Fibroblast of skin of right biceps (primary cell): Measurements from ENCODE around the gene KAT8.

Experiments used
- DNase-seq: peaks from one replicate; pipeline ENCODE4 v3.0.0-alpha.2; 2013

The KAT8 gene

DNA sequence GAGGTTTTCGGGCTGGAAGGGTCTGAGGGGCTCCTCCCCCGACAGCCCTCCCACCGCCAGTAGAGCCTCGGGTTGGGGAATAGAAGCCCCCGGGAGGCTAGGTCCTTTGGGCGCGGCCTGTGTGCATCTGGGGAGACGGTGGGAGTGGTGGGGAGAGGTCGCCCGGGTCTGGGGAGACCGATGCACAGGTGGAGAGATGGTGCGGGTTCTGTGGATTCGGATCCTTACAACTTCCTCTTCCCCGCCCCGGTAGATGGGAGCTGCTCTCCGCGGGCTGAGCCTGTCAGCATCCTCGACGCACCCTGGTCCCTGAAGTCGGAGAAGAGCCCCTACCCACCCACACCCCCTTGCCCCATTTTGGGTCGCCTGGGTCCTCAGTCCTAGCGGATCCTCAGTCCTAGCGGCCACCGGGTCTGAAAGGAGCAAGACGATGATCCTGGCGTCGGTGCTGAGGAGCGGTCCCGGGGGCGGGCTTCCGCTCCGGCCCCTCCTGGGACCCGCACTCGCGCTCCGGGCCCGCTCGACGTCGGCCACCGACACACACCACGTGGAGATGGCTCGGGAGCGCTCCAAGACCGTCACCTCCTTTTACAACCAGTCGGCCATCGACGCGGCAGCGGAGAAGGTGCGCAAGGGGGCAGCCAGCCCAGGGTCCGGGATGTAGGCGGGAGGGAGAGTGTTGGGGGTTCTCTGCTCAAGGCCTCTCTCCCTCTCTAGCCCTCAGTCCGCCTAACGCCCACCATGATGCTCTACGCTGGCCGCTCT is 8.5 kb upstream of the KAT8 start:
- DNase-seq = no peak

DNA sequence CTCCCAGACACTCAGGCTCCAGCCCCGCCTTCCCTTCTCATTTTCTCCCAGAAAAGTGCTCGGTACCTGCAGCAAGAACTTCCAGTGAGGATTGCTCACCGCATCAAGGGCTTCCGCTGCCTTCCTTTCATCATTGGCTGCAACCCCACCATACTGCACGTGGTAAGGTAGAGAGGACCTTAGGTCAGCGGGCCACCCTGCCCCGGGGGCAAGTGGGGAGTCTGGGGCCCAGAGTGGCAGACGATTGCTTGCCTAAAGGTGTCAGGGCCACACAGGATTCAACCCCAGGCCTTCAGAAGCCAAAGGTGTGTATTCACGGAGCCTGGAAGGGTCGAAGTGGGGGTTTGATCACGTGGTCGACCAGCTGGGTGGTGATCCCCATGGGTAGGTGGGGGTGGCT is 7.8 kb upstream of the KAT8 start:
- no peak for DNase-seq

DNA sequence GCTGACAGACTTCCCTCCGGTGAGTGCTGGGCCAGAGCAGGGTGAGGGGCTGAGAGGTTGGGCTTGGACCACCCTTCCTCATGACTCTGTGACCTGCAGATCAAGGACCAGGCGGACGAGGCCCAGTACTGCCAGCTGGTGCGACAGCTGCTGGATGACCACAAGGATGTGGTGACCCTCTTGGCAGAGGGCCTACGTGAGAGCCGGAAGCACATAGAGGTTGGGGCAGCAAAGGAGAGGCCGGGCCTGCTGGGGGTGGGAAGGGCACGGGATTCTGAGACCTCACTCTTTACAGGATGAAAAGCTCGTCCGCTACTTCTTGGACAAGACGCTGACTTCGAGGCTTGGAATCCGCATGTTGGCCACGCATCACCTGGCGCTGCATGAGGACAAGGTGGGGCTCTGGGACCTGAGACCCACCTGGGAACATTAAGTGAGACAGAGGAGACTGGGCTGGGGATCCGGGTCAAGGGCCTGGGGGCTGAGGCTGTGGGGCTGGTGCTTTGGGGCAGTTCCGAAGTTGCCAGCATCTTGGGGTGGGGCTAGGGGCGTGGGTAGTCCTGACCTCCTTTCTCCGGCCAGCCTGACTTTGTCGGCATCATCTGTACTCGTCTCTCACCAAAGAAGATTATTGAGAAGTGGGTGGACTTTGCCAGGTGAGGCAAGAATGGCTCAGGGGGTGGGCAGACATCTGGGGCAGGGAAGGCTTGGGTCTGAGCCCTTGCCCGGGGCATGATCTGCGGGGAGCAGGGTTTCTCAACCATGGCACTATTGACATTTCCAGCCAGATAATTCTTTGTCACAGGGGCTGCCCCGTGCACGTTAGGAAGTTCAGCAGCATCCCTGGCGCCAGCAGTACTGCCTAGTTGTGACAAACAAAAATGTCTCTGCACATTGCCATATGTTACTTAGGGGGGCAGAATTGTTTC is 7.1 kb upstream of the KAT8 start:
- DNase-seq = no peak

DNA sequence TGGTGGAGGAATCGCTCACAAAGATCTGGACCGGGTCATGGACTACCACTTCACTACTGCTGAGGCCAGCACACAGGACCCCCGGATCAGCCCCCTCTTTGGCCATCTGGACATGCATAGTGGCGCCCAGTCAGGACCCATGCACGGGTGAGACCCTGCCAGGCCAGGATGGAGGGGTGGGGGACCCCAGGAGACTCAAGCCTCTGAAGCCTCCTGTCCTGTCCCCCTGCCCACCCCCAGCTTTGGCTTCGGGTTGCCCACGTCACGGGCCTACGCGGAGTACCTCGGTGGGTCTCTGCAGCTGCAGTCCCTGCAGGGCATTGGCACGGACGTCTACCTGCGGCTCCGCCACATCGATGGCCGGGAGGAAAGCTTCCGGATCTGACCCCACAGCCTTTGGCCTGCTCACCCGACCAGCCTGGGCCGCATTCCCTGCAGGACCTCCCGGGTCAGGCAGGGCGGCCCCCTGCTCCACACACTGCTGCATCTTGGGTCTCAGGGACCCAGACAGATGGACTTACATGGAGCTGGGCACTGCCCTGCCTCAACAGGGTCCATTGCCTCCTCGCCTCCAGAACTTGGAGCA is 5.5 kb upstream of the KAT8 start:
- no peak for DNase-seq

DNA sequence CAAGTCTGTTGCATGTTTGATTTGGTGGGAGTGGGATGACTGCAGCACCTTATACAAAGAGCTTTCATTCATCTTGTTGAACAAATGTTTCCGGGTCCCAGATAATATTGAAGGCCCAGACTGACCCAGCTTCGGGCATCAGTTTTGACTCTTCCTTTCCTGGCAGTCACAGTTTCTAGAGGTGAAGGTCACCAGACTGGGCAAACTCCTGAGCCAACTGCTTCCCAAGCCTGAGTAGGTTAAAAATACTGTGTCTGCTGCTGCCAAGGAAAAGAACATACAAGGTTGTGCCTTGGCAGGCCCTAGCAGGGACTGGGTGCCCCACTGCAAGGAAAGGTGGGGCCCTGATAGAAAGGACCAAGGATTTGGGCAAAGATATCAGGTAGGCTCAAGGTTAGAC is 4.8 kb upstream of the KAT8 start:
- no peak for DNase-seq

- no peak for DNase-seq
Observed at GRCh38 chr16:31113121-31114120, 4.0 kb upstream of the KAT8 start.

DNA sequence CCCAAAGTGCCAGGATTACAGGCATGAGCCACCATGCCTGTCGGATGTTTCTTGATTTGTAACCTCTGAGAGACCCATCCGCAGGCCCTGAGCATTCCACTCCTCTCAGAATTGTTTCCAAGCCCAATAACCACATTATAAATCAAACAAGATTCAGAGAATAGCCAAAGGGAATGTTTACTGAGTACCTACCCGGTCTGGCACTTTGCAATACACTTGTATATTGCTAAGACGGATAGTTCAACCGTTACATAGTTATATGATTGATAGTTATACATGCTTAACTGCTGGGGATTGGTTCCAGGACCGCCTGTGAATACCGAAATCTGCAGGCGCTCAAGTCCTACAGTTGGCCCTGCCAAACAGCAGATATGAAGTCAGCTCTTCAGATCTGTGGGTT is 3.0 kb upstream of the KAT8 start:
- no peak for DNase-seq

DNA sequence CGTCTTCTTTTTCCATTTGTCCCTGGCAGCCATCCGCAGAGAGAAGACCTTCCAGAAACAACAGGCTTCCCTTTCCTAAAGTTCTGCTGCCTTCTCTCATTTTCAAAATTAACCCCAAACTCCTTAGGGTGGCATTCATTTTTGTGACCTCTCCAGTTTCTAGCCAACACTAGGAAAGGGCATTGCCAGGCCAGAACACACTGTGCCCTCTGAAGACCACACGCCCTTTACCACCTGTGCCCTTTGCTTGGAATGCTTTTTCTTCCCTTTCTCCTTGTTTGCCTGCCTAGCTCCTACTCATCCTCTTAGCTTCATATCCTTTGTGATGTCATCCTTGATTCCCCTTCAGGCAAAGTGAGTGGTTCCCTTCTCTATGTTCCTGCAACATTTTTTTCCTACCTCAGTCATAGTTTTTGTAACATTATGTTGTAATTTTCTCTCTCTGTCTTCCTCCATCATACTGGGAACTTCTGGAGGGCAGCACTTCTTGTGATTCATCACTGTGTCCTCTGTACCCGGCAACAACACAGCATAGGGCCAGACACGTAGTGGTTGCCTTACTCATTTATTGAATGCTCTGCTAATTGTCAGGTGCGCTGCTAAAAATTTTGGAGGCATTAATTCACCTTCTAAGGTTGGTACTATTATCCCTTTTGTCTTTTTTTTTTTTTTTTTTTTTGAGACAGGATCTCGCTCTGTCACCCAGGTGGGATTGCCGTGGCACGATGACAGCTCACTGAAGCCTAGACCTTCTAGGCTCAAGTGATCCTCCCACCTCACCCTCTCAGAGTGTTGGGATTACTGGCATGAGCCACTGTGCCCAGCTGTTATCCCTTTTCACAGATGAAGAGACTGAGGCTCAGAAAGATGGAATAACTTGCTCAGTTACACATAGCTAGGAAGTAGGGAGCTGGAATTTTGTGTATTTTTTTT is 1.0 kb downstream of the KAT8 start:
- DNase-seq = peak; percentile 47

DNA sequence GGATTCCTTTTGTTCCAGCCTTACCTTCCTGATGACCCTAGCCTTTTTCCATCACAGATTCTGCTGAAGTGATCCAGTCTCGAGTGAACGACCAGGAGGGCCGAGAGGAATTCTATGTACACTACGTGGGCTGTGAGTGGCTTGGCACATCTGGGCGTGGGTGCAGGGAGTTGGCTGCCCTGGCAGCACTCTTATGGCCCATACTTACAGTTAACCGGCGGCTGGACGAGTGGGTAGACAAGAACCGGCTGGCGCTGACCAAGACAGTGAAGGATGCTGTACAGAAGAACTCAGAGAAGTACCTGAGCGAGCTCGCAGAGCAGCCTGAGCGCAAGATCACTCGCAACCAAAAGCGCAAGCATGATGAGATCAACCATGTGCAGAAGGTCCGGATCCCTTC is 2.7 kb downstream of the KAT8 start:
- no peak for DNase-seq

DNA sequence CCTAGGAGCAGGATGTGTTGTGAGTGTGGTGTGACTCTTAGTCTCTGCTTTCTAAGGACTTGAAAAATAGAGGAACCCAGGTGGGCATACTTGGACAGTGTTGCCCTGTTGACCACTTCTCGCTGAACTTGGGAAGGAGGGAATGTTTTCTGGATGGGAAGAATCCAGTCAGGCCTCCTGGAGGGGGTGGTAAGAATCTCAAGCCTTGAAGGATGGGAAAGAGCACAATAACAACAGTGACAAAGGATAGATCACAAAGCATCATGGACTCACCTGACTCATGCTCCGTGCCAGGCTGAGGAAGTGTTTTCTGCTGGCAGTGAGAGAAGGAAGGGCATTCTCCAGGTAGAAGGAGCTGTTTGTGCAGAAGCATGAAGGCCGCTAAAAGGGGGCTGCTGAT is 8.4 kb downstream of the KAT8 start:
- DNase-seq = no peak

- no peak for DNase-seq
Observed at GRCh38 chr16:31127182-31127581, 9.7 kb downstream of the KAT8 start.

DNA sequence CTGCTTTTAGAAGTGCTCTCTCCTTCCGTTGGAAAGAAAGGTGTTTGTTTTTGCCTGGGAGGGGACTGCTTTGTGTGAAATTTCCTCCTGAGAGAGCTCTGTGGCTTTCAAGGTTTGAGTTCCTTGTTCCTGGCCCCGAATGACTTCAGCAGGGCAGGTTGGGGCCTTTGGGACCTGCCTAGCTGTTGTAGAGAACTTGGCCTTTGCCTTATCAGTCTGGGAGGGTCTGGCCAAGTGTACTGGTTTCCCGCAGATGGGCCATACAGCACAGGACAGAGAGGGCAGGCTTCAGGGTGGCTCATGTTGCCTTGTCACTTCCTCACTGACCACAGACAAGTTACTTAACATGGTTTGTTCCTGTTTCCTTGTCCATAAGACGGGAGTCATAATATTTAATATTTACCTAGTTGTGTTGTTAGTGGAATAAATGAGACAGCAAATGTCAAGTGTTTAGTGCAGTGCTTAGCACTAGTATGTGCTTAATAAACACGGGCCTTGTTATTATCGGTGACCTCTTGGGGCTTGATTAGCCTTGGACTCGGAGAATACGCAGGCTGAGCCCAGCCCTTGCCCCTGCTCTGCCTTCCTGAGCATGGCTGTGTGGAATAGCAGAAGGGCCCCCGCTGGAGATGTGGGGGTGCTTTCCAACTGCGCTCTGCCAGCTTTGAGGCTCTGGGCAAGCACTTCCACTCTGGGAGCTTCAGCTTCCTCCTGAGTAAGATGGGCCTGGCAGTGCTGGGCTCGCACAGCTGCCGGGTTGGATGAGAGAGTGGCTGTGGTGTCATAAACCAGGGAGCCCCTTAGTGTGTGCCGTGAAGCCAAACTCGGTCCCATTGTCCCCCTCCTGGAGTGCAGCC is 11.5 kb downstream of the KAT8 start:
- DNase-seq = no peak

DNA sequence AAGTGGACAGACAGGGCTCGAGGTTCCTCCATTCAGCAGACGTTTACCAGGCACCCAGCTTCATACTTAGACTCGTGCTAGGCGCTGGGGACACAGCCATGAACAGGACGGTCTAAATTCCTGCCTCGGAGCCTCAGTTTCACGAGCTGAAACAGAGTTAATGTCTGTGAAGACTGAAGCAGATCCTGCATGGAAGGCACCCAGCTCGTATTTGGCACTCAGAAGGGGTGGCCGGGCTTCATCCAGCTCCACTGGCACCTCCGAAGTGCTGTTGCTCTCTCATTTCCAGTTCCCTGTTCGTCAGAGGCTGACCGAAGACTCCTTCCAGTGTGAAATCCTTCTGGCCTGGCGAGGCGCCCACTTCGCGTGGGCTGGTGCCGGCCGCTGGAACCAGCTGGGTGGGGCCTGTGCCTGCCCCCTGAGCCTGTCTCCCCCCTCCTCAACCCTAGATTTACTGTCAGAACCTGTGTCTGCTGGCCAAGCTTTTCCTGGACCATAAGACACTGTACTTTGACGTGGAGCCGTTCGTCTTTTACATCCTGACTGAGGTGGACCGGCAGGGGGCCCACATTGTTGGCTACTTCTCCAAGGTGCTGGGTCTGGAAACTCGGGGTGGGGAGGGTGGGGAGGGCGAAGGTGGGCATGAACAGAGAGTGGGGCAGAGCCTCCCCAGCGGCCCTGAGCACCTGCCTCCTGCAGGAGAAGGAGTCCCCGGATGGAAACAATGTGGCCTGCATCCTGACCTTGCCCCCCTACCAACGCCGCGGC is 12.3 kb downstream of the KAT8 start:
- no peak for DNase-seq

GRCh38 chr16:31130336-31130891 is 12.9 kb downstream of the KAT8 start:
- no peak for DNase-seq

DNA sequence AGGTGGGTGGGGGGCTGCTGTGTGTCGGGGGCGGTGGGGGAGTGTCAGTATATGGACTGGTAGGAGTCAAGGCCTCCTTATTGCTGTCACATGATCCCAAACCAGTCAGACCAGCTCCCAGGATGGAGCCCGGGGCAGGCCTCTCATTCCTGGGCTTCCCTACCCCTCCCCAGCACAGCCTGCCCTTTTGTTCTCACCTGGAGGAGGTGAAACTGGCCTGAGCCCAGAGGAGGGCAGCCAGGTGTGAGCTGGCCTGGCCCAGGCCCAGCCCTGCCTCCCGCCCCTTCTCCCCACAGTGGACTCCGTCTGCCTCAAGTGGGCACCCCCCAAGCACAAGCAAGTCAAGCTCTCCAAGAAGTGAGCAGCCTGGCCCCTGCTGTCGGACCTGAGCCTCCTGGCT is 13.4 kb downstream of the KAT8 start:
- DNase-seq = no peak

GRCh38 chr16:31131416-31131815 is 14.0 kb downstream of the KAT8 start:
- no peak for DNase-seq

- DNase-seq = no peak
Observed at GRCh38 chr16:31131841-31132271, 14.4 kb downstream of the KAT8 start.

- no peak for DNase-seq
Observed at GRCh38 chr16:31132303-31132979, 15.0 kb downstream of the KAT8 start.
